ENCODE results near the gene MAST4. TPM values are rescaled to one million over a fixed set of nuclear protein-coding genes. Genes with fewer than 3 reads are reported as not detected.

MAST4 gene
- total and polyA plus RNA-seq, 2 donors (not counting 1 experiment from before 2014, with no cell fraction given) = 2.5 to 57.1 TPM

- H3K4me2 ChIP-seq (replicated peaks; ENCODE audit: low read depth, low read length, poor library complexity, severe bottlenecking) = peak overlapping the region; percentile 0
- intact Hi-C loops (cut with micrococcal nuclease) = no loop called here
- H2AFZ ChIP-seq (ENCODE audit: insufficient read depth, low read depth, low read length, poor library complexity, severe bottlenecking) = no peak overlapping the region
- CTCF ChIA-PET = no interaction called here
- H3K79me2 ChIP-seq (ENCODE audit: control insufficient read depth, insufficient read depth, low read length) = no peaks in the 10 kb centered on the region
- no peaks in the 10 kb centered on the region for H4K20me1 ChIP-seq (ENCODE audit: control insufficient read depth, insufficient read depth, low read length, poor library complexity, severe bottlenecking)
- no peaks in the 10 kb centered on the region for H3K36me3 ChIP-seq (replicated peaks in 1 of 2; ENCODE audit: control extremely low read depth in 1 of 2, control insufficient read depth in 1 of 2, extremely low read depth in 1 of 2, insufficient read depth in 2 of 2, low read length in 1 of 2)
- WGBS (ENCODE audit: insufficient coverage) = 83% methylated on average over 10 of the region's 13 CpGs
- H3K9ac ChIP-seq (ENCODE audit: low read length) = no peak overlapping the region
- no peaks in the 10 kb centered on the region for H3K9me3 ChIP-seq (ENCODE audit: control extremely low read depth in 1 of 3, control insufficient read depth in 2 of 3, insufficient read depth in 1 of 3, low read length in 2 of 3)
- peak overlapping the region; percentile 66 for H3K27ac Mint-ChIP-seq
- H3K4me3 Mint-ChIP-seq = peak overlapping the region; percentile 57
- H3K9me3 Mint-ChIP-seq (ENCODE audit: insufficient read depth) = no peaks in the 10 kb centered on the region
- peaks cover 30% of the 10 kb centered on the region for H3K4me1 Mint-ChIP-seq
- no peak for DNase-seq
- no peaks in the 10 kb centered on the region for H3K27me3 ChIP-seq (replicated peaks in 1 of 4; ENCODE audit: control extremely low read depth in 1 of 4, control insufficient read depth in 3 of 4, insufficient read depth in 4 of 4, low read length in 3 of 4)
- POLR2A ChIA-PET = no interaction called here
- H3K4me3 ChIP-seq (ENCODE audit: control extremely low read depth in 1 of 5, extremely low read depth in 1 of 5, insufficient read depth in 1 of 5, low read depth in 2 of 5, low read length in 4 of 5) = no peak overlapping the region
- ATAC-seq (ENCODE audit: low read depth) = peak; percentile 41
- H3K27ac ChIP-seq (ENCODE audit: low read length in 2 of 2) = peak overlapping the region in 1 of 2 donors; percentile 35
- TF ChIP-seq, protein P1, sequence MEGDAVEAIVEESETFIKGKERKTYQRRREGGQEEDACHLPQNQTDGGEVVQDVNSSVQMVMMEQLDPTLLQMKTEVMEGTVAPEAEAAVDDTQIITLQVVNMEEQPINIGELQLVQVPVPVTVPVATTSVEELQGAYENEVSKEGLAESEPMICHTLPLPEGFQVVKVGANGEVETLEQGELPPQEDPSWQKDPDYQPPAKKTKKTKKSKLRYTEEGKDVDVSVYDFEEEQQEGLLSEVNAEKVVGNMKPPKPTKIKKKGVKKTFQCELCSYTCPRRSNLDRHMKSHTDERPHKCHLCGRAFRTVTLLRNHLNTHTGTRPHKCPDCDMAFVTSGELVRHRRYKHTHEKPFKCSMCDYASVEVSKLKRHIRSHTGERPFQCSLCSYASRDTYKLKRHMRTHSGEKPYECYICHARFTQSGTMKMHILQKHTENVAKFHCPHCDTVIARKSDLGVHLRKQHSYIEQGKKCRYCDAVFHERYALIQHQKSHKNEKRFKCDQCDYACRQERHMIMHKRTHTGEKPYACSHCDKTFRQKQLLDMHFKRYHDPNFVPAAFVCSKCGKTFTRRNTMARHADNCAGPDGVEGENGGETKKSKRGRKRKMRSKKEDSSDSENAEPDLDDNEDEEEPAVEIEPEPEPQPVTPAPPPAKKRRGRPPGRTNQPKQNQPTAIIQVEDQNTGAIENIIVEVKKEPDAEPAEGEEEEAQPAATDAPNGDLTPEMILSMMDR (IDR thresholded peaks at IDR 0.05) = no peak
- TF ChIP-seq EZH2 (IDR thresholded peaks at IDR 0.05; ENCODE audit: borderline replicate concordance, insufficient read depth, low read depth, low read length, poor library complexity, severe bottlenecking) = no peak
- no peaks in the 10 kb centered on the region for H3K27me3 Mint-ChIP-seq
- H3K4me1 ChIP-seq (ENCODE audit: control insufficient read depth in 2 of 2, insufficient read depth in 2 of 2, low read length in 2 of 2) = peaks cover 3 to 6% of the 10 kb centered on the region in 2 donors
These were observed 22.0 kb downstream of the MAST4 start for GRCh38 chr5:66617991-66618768.

DNA sequence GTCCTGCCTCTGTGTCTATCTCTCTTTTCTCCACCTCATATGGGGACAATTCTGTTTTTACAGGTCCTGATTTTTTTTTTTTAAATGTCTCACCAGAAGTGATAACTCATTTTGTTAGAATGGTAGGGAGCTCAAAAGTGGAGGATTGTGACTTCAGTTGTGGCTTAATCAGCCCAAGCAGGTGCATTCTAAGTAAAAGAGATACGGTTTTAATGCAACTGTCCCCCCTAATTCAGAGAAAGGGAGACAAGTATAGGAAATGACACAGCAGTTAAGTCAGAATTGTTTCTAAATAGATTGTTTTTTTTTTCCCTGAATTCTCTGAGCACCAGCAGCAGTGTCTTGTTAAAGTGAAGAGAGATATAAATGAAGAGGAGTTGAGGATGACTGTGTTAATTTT lies 24.5 kb downstream of the MAST4 start:
- no peak overlapping the region for H3K4me3 Mint-ChIP-seq
- intact Hi-C loops (cut with micrococcal nuclease) = no loop called here
- H3K79me2 ChIP-seq (ENCODE audit: control insufficient read depth, insufficient read depth, low read length) = no peaks in the 10 kb centered on the region
- ATAC-seq (ENCODE audit: low read depth) = no peak
- H3K9me3 ChIP-seq (ENCODE audit: control extremely low read depth in 1 of 3, control insufficient read depth in 2 of 3, insufficient read depth in 1 of 3, low read length in 2 of 3) = no peaks in the 10 kb centered on the region
- no peaks in the 10 kb centered on the region for H3K27me3 Mint-ChIP-seq
- peaks cover 3 to 6% of the 10 kb centered on the region in 2 donors for H3K4me1 ChIP-seq (ENCODE audit: control insufficient read depth in 2 of 2, insufficient read depth in 2 of 2, low read length in 2 of 2)
- no peak overlapping the region for H3K4me2 ChIP-seq (replicated peaks; ENCODE audit: low read depth, low read length, poor library complexity, severe bottlenecking)
- WGBS (ENCODE audit: insufficient coverage) = no CpG with 5 or more reads among the region's 1 CpG
- no peak overlapping the region for H3K9ac ChIP-seq (ENCODE audit: low read length)
- TF ChIP-seq, protein P1 (IDR thresholded peaks at IDR 0.05) = no peak
- no peak for TF ChIP-seq EZH2 (IDR thresholded peaks at IDR 0.05; ENCODE audit: borderline replicate concordance, insufficient read depth, low read depth, low read length, poor library complexity, severe bottlenecking)
- no peaks in the 10 kb centered on the region for H4K20me1 ChIP-seq (ENCODE audit: control insufficient read depth, insufficient read depth, low read length, poor library complexity, severe bottlenecking)
- no peak overlapping the region for H2AFZ ChIP-seq (ENCODE audit: insufficient read depth, low read depth, low read length, poor library complexity, severe bottlenecking)
- no peak overlapping the region for H3K4me3 ChIP-seq (ENCODE audit: control extremely low read depth in 1 of 5, extremely low read depth in 1 of 5, insufficient read depth in 1 of 5, low read depth in 2 of 5, low read length in 4 of 5)
- no peaks in the 10 kb centered on the region for H3K36me3 ChIP-seq (replicated peaks in 1 of 2; ENCODE audit: control extremely low read depth in 1 of 2, control insufficient read depth in 1 of 2, extremely low read depth in 1 of 2, insufficient read depth in 2 of 2, low read length in 1 of 2)
- CTCF ChIA-PET = interaction anchor here (0.8 kb wide), 1 partner anchor 311 kb away, joined by 3 read pairs; no protein-coding TSS in a partner anchor
- H3K9me3 Mint-ChIP-seq (ENCODE audit: insufficient read depth) = no peaks in the 10 kb centered on the region
- H3K27ac ChIP-seq (ENCODE audit: low read length in 2 of 2) = no peak overlapping the region
- POLR2A ChIA-PET = no interaction called here
- peaks cover 42% of the 10 kb centered on the region for H3K4me1 Mint-ChIP-seq
- H3K27ac Mint-ChIP-seq = no peak overlapping the region
- DNase-seq = no peak
- H3K27me3 ChIP-seq (replicated peaks in 1 of 4; ENCODE audit: control extremely low read depth in 1 of 4, control insufficient read depth in 3 of 4, insufficient read depth in 4 of 4, low read length in 3 of 4) = peaks cover 0 to 3% (median 0%) of the 10 kb centered on the region in 4 experiments

Data from B cell (primary cell).